GM23248 (cell line): ENCODE results near the gene RAB31. TPM values are rescaled to one million over a fixed set of nuclear protein-coding genes. Genes with fewer than 3 reads are reported as not detected.
A peak's percentile ranks its signal among the peaks of the same experiment; 100 is the strongest.

Source experiments
- DNase-seq: peaks from one replicate; pipeline ENCODE4 v3.0.0-alpha.2; 2015
- H2AFZ ChIP-seq: fragments of 200-600 bp; sonication (generic); 2 replicates; pipeline ENCODE4 v1.6.1; 2016; ENCODE audit warnings: antibody characterized with exemption
- H3F3A ChIP-seq: fragments of 200-600 bp; sonication (generic); 2 replicates; pipeline ENCODE4 v1.6.1; 2016; ENCODE audit warnings: mild to moderate bottlenecking, antibody characterized with exemption, mixed run types; ENCODE audit not compliant: insufficient read depth
- H3K27ac ChIP-seq: fragments of 200-600 bp; sonication (generic); 2 replicates; pipeline ENCODE4 v1.5.1; 2016; ENCODE audit warnings: mild to moderate bottlenecking
- H3K27me3 ChIP-seq: fragments of 200-600 bp; sonication (generic); replicated peaks from 2 replicates; pipeline ENCODE4 v1.6.1; 2016; ENCODE audit warnings: mild to moderate bottlenecking; ENCODE audit not compliant: insufficient read depth
- H3K36me3 ChIP-seq: fragments of 200-600 bp; sonication (generic); 2 replicates; pipeline ENCODE4 v1.6.1; 2016; ENCODE audit warnings: low read depth, mild to moderate bottlenecking
- H3K4me1 ChIP-seq: fragments of 200-600 bp; sonication (generic); 2 replicates; pipeline ENCODE4 v1.6.1; 2016; ENCODE audit warnings: mild to moderate bottlenecking; ENCODE audit not compliant: insufficient read depth
- H3K4me2 ChIP-seq: fragments of 200-600 bp; sonication (generic); one replicate; pipeline ENCODE4 v1.6.1; 2016; ENCODE audit warnings: mild to moderate bottlenecking; ENCODE audit not compliant: unreplicated experiment
- H3K4me3 ChIP-seq: fragments of 200-600 bp; sonication (generic); 2 replicates; pipeline ENCODE4 v1.5.1; 2016; ENCODE audit warnings: mild to moderate bottlenecking
- H3K79me2 ChIP-seq: fragments of 200-600 bp; sonication (generic); 2 replicates; pipeline ENCODE4 v1.6.1; 2016; ENCODE audit warnings: mild to moderate bottlenecking; ENCODE audit not compliant: insufficient read depth
- H3K9ac ChIP-seq: fragments of 200-600 bp; sonication (generic); 2 replicates; pipeline ENCODE4 v1.6.1; 2016; ENCODE audit warnings: mild to moderate bottlenecking
- H3K9me2 ChIP-seq: fragments of 200-600 bp; sonication (generic); 2 replicates; pipeline ENCODE4 v1.6.1; 2016; ENCODE audit warnings: mixed run types, mild to moderate bottlenecking, moderate library complexity; ENCODE audit not compliant: insufficient read depth
- H3K9me3 ChIP-seq: fragments of 200-600 bp; sonication (generic); one replicate; pipeline ENCODE4 v1.6.1; 2017; ENCODE audit warnings: low read depth
- H4K20me1 ChIP-seq: fragments of 200-600 bp; sonication (generic); 2 replicates; pipeline ENCODE4 v1.6.0; 2016; ENCODE audit not compliant: insufficient read depth
- EZH2 ChIP-seq: fragments of 200-600 bp; sonication (generic); IDR thresholded peaks from 2 replicates; pipeline ENCODE4 v1.6.1; 2018; ENCODE audit warnings: antibody characterized with exemption, mild to moderate bottlenecking; ENCODE audit not compliant: insufficient read depth, poor library complexity, severe bottlenecking
- EZH2phosphoT487 ChIP-seq: fragments of 200-600 bp; sonication (generic); IDR thresholded peaks from 2 replicates; pipeline ENCODE4 v1.6.1; 2018; ENCODE audit warnings: antibody characterized with exemption, moderate library complexity, mild to moderate bottlenecking, low read depth; ENCODE audit not compliant: insufficient read depth
- WGBS, 2 experiments: methylation state at CpG; one replicate each; pipeline ENCODE4 v1.1.6; 2015 to 2017; ENCODE audit warnings: low lambda C conversion rate in 2 of 2, low coverage in 1 of 2; ENCODE audit errors: missing lambda C conversion rate in 2 of 2; 5-methylcytosine and 5-hydroxymethylcytosine counted together
- in situ Hi-C: fragments of 300-500 bp; cut with MboI; formaldehyde crosslinking; loops from 2 replicates; pipeline ENCODE4 v1.15.0; 2020
- polyA plus RNA-seq: library from polyadenylated mRNA; unstranded; fragments of >200 nt; fragmentation: Nextera tagmentation; extraction: Ambion mirVana; gene quantifications from 2 replicates; pipeline ENCODE4 v1.2.1, GENCODE V29; 2016
- total RNA-seq: library from RNA; depleted of rRNA; stranded (reverse); fragments of >200 nt; shearing (Covaris generic); gene quantifications from 2 replicates; pipeline ENCODE4 v1.2.3, GENCODE V29; 2014

RAB31 gene
- total and polyA plus RNA-seq, 2 experiments from 2014 or later: 49.2 to 144 TPM

DNA sequence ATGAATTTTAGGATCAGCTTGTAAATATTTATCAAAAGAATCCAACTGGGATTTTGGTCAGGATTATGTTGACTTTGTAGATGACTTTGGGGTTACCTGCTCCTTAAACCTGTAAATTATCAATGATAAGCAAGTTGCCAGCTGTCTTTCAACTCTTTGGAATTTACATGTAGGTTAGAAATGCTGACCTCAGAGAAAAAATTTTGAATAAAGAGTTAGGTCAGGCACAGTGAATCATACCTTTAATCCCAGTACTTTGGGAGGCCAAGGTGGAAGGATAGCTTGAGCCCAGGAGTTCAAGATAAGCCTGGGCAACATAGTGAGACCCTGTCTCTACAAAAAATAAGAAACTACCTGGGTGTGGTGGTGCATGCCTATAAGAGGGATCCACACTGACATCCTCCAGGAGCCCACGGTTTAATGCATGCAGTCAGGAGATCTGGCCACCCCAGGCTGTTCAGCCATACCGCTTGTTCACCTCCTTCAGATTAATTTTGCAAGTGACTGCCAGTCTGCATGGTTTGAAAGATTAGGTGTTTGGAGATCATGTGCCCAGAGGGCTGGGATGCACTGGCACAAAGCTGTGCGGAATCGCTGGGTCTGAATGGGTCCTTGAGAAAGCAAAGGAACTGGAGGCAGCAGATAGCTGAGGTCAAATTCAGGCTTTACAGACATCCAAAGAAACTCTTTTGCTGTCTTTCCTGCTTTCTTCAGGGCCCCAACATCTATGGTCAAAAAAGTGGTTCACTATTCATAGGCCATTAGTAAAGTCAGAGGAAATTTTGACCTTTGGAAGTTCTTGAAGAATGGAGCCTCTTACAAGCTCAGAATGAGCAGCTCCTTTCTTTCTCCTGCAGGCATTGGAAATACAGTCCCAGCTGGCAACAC, 94.3 kb downstream of the RAB31 start:
- Histone ChIP-seq H3K9ac (no peak overlapping the region), H3K27me3 (no peaks in the 10 kb centered on the region), H3K4me1 (peaks cover 10% of the 10 kb centered on the region), H3K4me3 (no peak overlapping the region), H3K27ac (no peak overlapping the region), H3K36me3 (no peaks in the 10 kb centered on the region), H3F3A (peaks cover 5% of the 10 kb centered on the region; the same call in 1 of the 2 replicates), H3K4me2 (no peak overlapping the region), H3K9me3 (no peaks in the 10 kb centered on the region), H2AFZ (no peak overlapping the region), H3K9me2 (no peaks in the 10 kb centered on the region), H3K79me2 (peaks cover 7% of the 10 kb centered on the region; the same call in 1 of the 2 replicates), H4K20me1 (no peaks in the 10 kb centered on the region)
- in situ Hi-C loops: no loop called here
- TF ChIP-seq EZH2 (no peak), EZH2phosphoT487 (no peak)
- no peak for DNase-seq
- 96 to 98% methylated on average over 4 of the region's 4 CpGs for WGBS, 2 experiments

GRCh38 chr18:9803063-9803697, 95.1 kb downstream of the RAB31 start:
- Histone ChIP-seq H3K36me3 (no peaks in the 10 kb centered on the region), H4K20me1 (no peaks in the 10 kb centered on the region), H3K4me2 (no peak overlapping the region), H3K27ac (no peak overlapping the region), H3K9ac (no peak overlapping the region), H3F3A (peaks cover 6% of the 10 kb centered on the region; the same call in 1 of the 2 replicates), H3K9me3 (no peaks in the 10 kb centered on the region), H3K27me3 (no peaks in the 10 kb centered on the region), H3K4me3 (no peak overlapping the region), H3K9me2 (no peaks in the 10 kb centered on the region), H3K4me1 (peaks cover 5% of the 10 kb centered on the region), H2AFZ (no peak overlapping the region), H3K79me2 (peaks cover 7% of the 10 kb centered on the region; the same call in 1 of the 2 replicates)
- WGBS, 2 experiments: 90 to 93% methylated on average over 6 of the region's 6 CpGs
- in situ Hi-C loops: no loop called here
- TF ChIP-seq EZH2 (no peak), EZH2phosphoT487 (no peak)
- peak; percentile 21 for DNase-seq

DNA sequence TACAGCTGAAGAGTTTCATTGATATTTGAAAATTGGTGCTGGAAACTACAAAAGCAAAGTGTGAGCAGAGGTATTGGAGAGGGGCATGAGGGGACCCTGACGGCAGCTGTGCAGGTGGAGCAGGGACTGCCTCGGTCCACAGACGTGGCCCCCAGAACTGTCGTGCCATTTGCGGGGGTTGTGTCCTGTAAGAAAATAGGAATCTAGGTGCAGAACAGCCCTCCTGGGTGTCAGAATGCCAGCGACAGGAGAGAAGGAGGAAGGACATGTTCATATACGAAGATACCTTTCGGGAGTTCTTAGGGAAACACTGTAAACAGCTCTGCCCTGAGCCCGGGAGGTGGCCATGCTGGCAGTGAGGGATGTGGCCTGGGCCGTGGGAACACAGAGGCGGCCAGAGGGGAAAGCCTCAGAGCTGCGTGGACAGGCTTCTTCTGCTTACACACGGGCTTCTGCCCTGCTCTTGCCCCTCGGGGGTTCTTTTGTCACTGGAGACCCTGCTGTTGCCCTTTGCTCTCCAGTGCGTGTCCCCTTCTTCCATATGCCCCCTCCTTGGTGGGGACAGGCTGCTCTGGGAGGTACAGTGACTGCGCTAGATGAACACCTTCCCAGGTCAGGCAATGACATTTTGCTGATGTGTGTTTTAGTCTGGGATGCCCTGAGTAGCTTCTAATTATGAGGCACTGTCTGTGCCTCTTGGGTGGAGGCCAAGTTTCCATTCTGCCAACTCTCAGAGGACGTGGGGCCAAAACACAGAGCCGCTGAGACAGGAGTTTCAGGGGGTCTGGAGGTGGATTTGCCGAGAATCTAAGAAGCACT, 95.8 kb downstream of the RAB31 start:
- H3K4me2 ChIP-seq: no peak overlapping the region
- H3K4me3 ChIP-seq: no peak overlapping the region
- H3K4me1 ChIP-seq: peaks cover 10% of the 10 kb centered on the region
- no peaks in the 10 kb centered on the region for H3K9me2 ChIP-seq
- in situ Hi-C loops: no loop called here
- no peaks in the 10 kb centered on the region for H3K36me3 ChIP-seq
- 84 to 90% methylated on average over 19 of the region's 19 CpGs for WGBS, 2 experiments
- TF ChIP-seq EZH2 (no peak), EZH2phosphoT487 (no peak)
- no peaks in the 10 kb centered on the region for H3K27me3 ChIP-seq
- DNase-seq: peak; percentile 22
- H3F3A ChIP-seq: peaks cover 12% of the 10 kb centered on the region; the same call in 1 of the 2 replicates
- H3K9me3 ChIP-seq: no peaks in the 10 kb centered on the region
- no peak overlapping the region for H3K9ac ChIP-seq
- no peaks in the 10 kb centered on the region for H4K20me1 ChIP-seq
- peaks cover 7% of the 10 kb centered on the region; the same call in 1 of the 2 replicates for H3K79me2 ChIP-seq
- H3K27ac ChIP-seq: no peak overlapping the region
- H2AFZ ChIP-seq: no peak overlapping the region

GRCh38 chr18:9804517-9805104, 96.5 kb downstream of the RAB31 start:
- 77 to 79% methylated on average over 5 of the region's 5 CpGs for whole genome bisulfite sequencing, 2 experiments
- H3K4me1 ChIP-seq: peaks cover 15% of the 10 kb centered on the region

More at GRCh38 chr18:9804517-9805104, 96.5 kb downstream of the RAB31 start:
- in situ Hi-C loops: no loop called here
- Histone ChIP-seq H3K27ac (no peak overlapping the region), H4K20me1 (no peaks in the 10 kb centered on the region), H3K9ac (no peak overlapping the region), H3K79me2 (peaks cover 10% of the 10 kb centered on the region; the same call in 1 of the 2 replicates), H3K27me3 (no peaks in the 10 kb centered on the region), H3K9me2 (no peaks in the 10 kb centered on the region), H3K4me2 (no peak overlapping the region), H3K9me3 (no peaks in the 10 kb centered on the region), H3K4me3 (no peak overlapping the region), H3K36me3 (no peaks in the 10 kb centered on the region), H2AFZ (no peak overlapping the region), H3F3A (peaks cover 12% of the 10 kb centered on the region; the same call in 1 of the 2 replicates)
- DNase-seq: no peak
- TF ChIP-seq EZH2phosphoT487 (no peak), EZH2 (no peak)
